ENCODE data around the gene SLC27A2. TPM values are rescaled to one million over a fixed set of nuclear protein-coding genes. Genes with fewer than 3 reads are reported as not detected.

The SLC27A2 gene
- total and polyA plus RNA-seq, 2 donors (not counting 1 experiment from before 2014, with no cell fraction given) = 0.49 to 0.66 TPM

- Histone ChIP-seq H2AFZ (ENCODE audit: low read length) (no peak overlapping the region), H3K36me3 (ENCODE audit: control insufficient read depth, insufficient read depth, low read length) (no peaks in the 10 kb centered on the region), H3K4me1 (ENCODE audit: control insufficient read depth, extremely low read depth, insufficient read depth, low read length) (no peaks in the 10 kb centered on the region), H3K27me3 (ENCODE audit: control insufficient read depth, insufficient read depth, low read length) (peaks cover 2% of the 10 kb centered on the region), H3K9me3 (ENCODE audit: control insufficient read depth, insufficient read depth, low read depth, low read length) (no peaks in the 10 kb centered on the region), H3K9ac (ENCODE audit: insufficient read depth, low read length) (no peak overlapping the region), H4K20me1 (ENCODE audit: control insufficient read depth, extremely low read depth, insufficient read depth, low read length) (no peaks in the 10 kb centered on the region), H3K79me2 (ENCODE audit: control insufficient read depth, insufficient read depth, low read length) (no peaks in the 10 kb centered on the region), H3K27ac (ENCODE audit: insufficient read depth, low read length) (no peak overlapping the region), H3K4me3 (replicated peaks in 1 of 4; ENCODE audit: control extremely low read depth in 1 of 4, insufficient read depth in 1 of 4, low read depth in 3 of 4, low read length in 4 of 4) (no peak overlapping the region), H3K4me2 (ENCODE audit: extremely low read depth, insufficient read depth, low read length) (no peak overlapping the region)
- TF ChIP-seq CTCF (conservative IDR thresholded peaks at IDR 0.05 in 1 of 2, IDR thresholded peaks at IDR 0.05 in 1 of 2; ENCODE audit: low read depth in 1 of 2, low read length in 2 of 2) = no peak
- no peak for TF ChIP-seq EZH2 (IDR thresholded peaks at IDR 0.05; ENCODE audit: low read length, missing control alignments)
- no peak for DNase-seq (ENCODE audit: low read depth in 2 of 2)
These were observed 40.2 kb downstream of the SLC27A2 start for GRCh38 chr15:50222181-50222580.

- H3K9me3 ChIP-seq (ENCODE audit: control insufficient read depth, insufficient read depth, low read depth, low read length) = no peaks in the 10 kb centered on the region
- no peak overlapping the region for H3K27ac ChIP-seq (ENCODE audit: insufficient read depth, low read length)
- H3K4me3 ChIP-seq (replicated peaks in 1 of 4; ENCODE audit: control extremely low read depth in 1 of 4, insufficient read depth in 1 of 4, low read depth in 3 of 4, low read length in 4 of 4) = no peak overlapping the region
- H2AFZ ChIP-seq (ENCODE audit: low read length) = no peak overlapping the region
- no peaks in the 10 kb centered on the region for H3K79me2 ChIP-seq (ENCODE audit: control insufficient read depth, insufficient read depth, low read length)
- no peaks in the 10 kb centered on the region for H4K20me1 ChIP-seq (ENCODE audit: control insufficient read depth, extremely low read depth, insufficient read depth, low read length)
- peaks cover 2% of the 10 kb centered on the region for H3K27me3 ChIP-seq (ENCODE audit: control insufficient read depth, insufficient read depth, low read length)
- peak; percentile 16 to 26 for DNase-seq (ENCODE audit: low read depth in 2 of 2)
- H3K4me1 ChIP-seq (ENCODE audit: control insufficient read depth, extremely low read depth, insufficient read depth, low read length) = no peaks in the 10 kb centered on the region
- TF ChIP-seq EZH2 (IDR thresholded peaks at IDR 0.05; ENCODE audit: low read length, missing control alignments) (no peak), CTCF (conservative IDR thresholded peaks at IDR 0.05 in 1 of 2, IDR thresholded peaks at IDR 0.05 in 1 of 2; ENCODE audit: low read depth in 1 of 2, low read length in 2 of 2) (no peak)
- no peaks in the 10 kb centered on the region for H3K36me3 ChIP-seq (ENCODE audit: control insufficient read depth, insufficient read depth, low read length)
- no peak overlapping the region for H3K4me2 ChIP-seq (ENCODE audit: extremely low read depth, insufficient read depth, low read length)
- H3K9ac ChIP-seq (ENCODE audit: insufficient read depth, low read length) = no peak overlapping the region
These were observed 42.6 kb downstream of the SLC27A2 start for GRCh38 chr15:50224606-50225005.

GRCh38 chr15:50225057-50225456, 43.1 kb downstream of the SLC27A2 start:
- TF ChIP-seq EZH2 (IDR thresholded peaks at IDR 0.05; ENCODE audit: low read length, missing control alignments) (no peak), CTCF (conservative IDR thresholded peaks at IDR 0.05 in 1 of 2, IDR thresholded peaks at IDR 0.05 in 1 of 2; ENCODE audit: low read depth in 1 of 2, low read length in 2 of 2) (no peak)
- H3K9ac ChIP-seq (ENCODE audit: insufficient read depth, low read length) = no peak overlapping the region

More at GRCh38 chr15:50225057-50225456, 43.1 kb downstream of the SLC27A2 start:
- H3K4me1 ChIP-seq (ENCODE audit: control insufficient read depth, extremely low read depth, insufficient read depth, low read length) = no peaks in the 10 kb centered on the region
- no peaks in the 10 kb centered on the region for H3K9me3 ChIP-seq (ENCODE audit: control insufficient read depth, insufficient read depth, low read depth, low read length)
- H3K27me3 ChIP-seq (ENCODE audit: control insufficient read depth, insufficient read depth, low read length) = peaks cover 2% of the 10 kb centered on the region
- no peaks in the 10 kb centered on the region for H3K79me2 ChIP-seq (ENCODE audit: control insufficient read depth, insufficient read depth, low read length)
- no peak overlapping the region for H3K27ac ChIP-seq (ENCODE audit: insufficient read depth, low read length)
- DNase-seq (ENCODE audit: low read depth in 2 of 2) = no peak
- no peaks in the 10 kb centered on the region for H3K36me3 ChIP-seq (ENCODE audit: control insufficient read depth, insufficient read depth, low read length)
- H2AFZ ChIP-seq (ENCODE audit: low read length) = no peak overlapping the region
- no peaks in the 10 kb centered on the region for H4K20me1 ChIP-seq (ENCODE audit: control insufficient read depth, extremely low read depth, insufficient read depth, low read length)
- H3K4me3 ChIP-seq (replicated peaks in 1 of 4; ENCODE audit: control extremely low read depth in 1 of 4, insufficient read depth in 1 of 4, low read depth in 3 of 4, low read length in 4 of 4) = no peak overlapping the region
- H3K4me2 ChIP-seq (ENCODE audit: extremely low read depth, insufficient read depth, low read length) = no peak overlapping the region
